Progenitor cell of endocrine pancreas (in vitro differentiated cells): ENCODE results near the gene LEUTX. TPM values are rescaled to one million over a fixed set of nuclear protein-coding genes. Genes with fewer than 3 reads are reported as not detected.

Experiments
- DNase-seq: peaks from one replicate; pipeline ENCODE4 v3.0.0; 2021; ENCODE audit warnings: low spot score; ENCODE audit not compliant: unreplicated experiment
- H3K27ac Mint-ChIP-seq: 2 replicates; pipeline ENCODE4 v1.8.0; 2021; ENCODE audit warnings: mild to moderate bottlenecking, moderate library complexity, mixed read lengths
- H3K27me3 Mint-ChIP-seq: 2 replicates; pipeline ENCODE4 v1.8.0; 2021; ENCODE audit warnings: mixed read lengths
- H3K36me3 Mint-ChIP-seq: 2 replicates; pipeline ENCODE4 v1.8.0; 2022; ENCODE audit warnings: mixed read lengths; ENCODE audit not compliant: insufficient read depth
- H3K4me1 Mint-ChIP-seq: 2 replicates; pipeline ENCODE4 v1.8.0; 2021; ENCODE audit warnings: low read depth, mixed read lengths
- H3K4me3 Mint-ChIP-seq: 2 replicates; pipeline ENCODE4 v1.8.0; 2021; ENCODE audit warnings: low read depth, mild to moderate bottlenecking, moderate library complexity, mixed read lengths
- H3K9me3 Mint-ChIP-seq: 2 replicates; pipeline ENCODE4 v1.8.0; 2021; ENCODE audit warnings: low read depth, mixed read lengths
- total RNA-seq: library from RNA; stranded (reverse); gene quantifications from 2 replicates; pipeline ENCODE4 v1.2.1, GENCODE V29; 2021
- TF ChIP-seq, protein P1 (sequence below): fragments of 200-600 bp; sonication (generic); IDR thresholded peaks from one replicate; pipeline ENCODE4 v1.5.0; 2021; ENCODE audit warnings: antibody characterized with exemption, mild to moderate bottlenecking; ENCODE audit not compliant: unreplicated experiment

The LEUTX gene
- total RNA-seq, 1 donor from 2014 or later: not detected

DNA sequence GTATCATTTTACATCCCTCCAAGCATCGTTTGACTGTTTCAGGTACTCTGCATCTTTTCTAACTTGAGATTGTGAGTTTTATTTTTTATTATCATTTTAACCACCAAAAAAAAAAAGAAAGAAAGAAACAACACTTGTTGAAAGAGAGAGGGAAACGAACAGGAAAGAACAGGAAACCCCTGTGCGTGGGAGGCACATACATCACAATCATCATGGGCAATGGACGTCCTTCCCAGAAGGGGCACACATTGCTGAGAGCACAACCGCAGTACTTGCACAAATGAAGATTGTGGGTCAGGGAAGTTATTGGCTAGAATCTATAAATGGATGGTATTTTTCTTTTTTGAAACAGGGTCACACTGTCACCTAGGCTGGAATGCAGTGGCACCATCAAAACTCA is 42.6 kb upstream of the LEUTX start:
- H3K4me3 Mint-ChIP-seq: no peak overlapping the region

DNA sequence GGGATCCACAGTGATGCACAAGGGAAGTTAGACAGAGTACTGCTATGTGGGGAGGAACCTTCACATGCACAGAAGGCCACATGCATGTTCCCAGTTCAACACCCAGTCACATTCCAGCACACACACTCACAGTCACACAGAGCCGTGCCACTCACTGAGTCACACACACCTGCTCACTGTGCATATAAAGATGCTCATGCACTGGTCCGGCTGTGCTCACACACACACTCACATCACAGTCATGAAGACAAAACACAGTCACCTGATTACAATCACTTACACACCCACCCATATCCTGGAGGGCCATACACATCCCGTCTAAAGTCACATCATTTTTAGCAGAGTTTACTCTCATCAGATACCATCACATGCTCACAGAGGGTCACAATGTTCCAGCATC is 41.3 kb upstream of the LEUTX start:
- Mint-ChIP-seq H3K4me1 (peaks cover 4% of the 10 kb centered on the region), H3K36me3 (no peaks in the 10 kb centered on the region), H3K4me3 (no peak overlapping the region), H3K27ac (no peak overlapping the region), H3K27me3 (peaks cover 60% of the 10 kb centered on the region), H3K9me3 (no peaks in the 10 kb centered on the region)
- no peak for DNase-seq
- TF ChIP-seq, protein P1, sequence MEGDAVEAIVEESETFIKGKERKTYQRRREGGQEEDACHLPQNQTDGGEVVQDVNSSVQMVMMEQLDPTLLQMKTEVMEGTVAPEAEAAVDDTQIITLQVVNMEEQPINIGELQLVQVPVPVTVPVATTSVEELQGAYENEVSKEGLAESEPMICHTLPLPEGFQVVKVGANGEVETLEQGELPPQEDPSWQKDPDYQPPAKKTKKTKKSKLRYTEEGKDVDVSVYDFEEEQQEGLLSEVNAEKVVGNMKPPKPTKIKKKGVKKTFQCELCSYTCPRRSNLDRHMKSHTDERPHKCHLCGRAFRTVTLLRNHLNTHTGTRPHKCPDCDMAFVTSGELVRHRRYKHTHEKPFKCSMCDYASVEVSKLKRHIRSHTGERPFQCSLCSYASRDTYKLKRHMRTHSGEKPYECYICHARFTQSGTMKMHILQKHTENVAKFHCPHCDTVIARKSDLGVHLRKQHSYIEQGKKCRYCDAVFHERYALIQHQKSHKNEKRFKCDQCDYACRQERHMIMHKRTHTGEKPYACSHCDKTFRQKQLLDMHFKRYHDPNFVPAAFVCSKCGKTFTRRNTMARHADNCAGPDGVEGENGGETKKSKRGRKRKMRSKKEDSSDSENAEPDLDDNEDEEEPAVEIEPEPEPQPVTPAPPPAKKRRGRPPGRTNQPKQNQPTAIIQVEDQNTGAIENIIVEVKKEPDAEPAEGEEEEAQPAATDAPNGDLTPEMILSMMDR: no peak

More for the DNA sequence above, 42.6 kb upstream of the LEUTX start:
- TF ChIP-seq, protein P1: no peak
- no peaks in the 10 kb centered on the region for H3K36me3 Mint-ChIP-seq
- no peaks in the 10 kb centered on the region for H3K4me1 Mint-ChIP-seq
- H3K27me3 Mint-ChIP-seq: peaks cover 61% of the 10 kb centered on the region
- H3K9me3 Mint-ChIP-seq: no peaks in the 10 kb centered on the region
- no peak for DNase-seq
- no peak overlapping the region for H3K27ac Mint-ChIP-seq

DNA sequence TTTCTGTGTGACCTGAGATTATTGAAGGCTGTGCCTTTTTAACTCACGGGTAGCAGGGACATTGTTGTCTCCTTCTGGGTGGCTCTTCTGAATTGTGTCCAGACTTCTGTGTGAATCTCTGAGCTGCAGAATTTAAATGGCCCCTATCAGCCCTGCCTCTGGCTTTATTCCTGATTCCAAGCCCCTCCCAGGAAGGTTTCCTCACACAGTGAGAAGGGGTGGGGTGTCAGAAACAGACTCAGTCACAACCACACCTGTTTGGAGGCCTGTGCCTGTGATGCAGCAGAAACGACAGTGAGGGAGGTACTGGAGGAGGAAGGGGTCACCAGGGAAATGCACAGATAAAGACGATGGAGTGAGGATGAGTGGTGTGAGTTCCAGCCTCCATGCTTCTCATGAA is 40.8 kb upstream of the LEUTX start, which contains the start of gene CLC:
TSS of gene CLC (minus strand) at position 139 of the 400 bp plus-strand sequence. CDS start at position 62, 77 bp downstream.
- TF ChIP-seq, protein P1: no peak
- Mint-ChIP-seq H3K27ac (no peak within 1 kb of the TSS), H3K4me3 (no peak within 1 kb of the TSS), H3K4me1 (peaks cover 4% of the 10 kb centered on the region), H3K36me3 (no peaks in the 10 kb centered on the region), H3K9me3 (no peaks in the 10 kb centered on the region), H3K27me3 (peaks cover 66% of the 10 kb centered on the region)
- no peak for DNase-seq

DNA sequence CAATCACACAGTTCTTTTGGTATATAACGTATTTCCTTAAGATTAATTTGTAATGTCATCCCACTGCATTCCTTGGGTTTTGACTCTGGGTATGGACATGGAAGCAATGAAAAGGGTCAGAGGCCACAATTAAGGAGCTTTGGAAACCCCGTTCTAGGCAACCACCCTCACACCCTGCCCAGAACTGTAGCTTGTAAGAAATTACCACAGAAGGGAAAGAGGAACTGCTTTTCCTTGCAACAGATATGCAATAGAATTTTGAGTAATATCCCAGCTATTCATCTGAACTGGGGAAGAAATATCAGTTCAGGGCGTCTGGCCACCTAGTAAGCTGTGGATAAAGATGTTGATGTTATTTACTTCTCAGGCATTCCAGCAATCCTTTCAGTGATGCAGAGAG is 39.8 kb upstream of the LEUTX start:
- no peaks in the 10 kb centered on the region for H3K9me3 Mint-ChIP-seq
- H3K27ac Mint-ChIP-seq: no peak overlapping the region
- TF ChIP-seq, protein P1: no peak
- no peak for DNase-seq
- no peaks in the 10 kb centered on the region for H3K36me3 Mint-ChIP-seq
- no peak overlapping the region for H3K4me3 Mint-ChIP-seq
- peaks cover 4% of the 10 kb centered on the region for H3K4me1 Mint-ChIP-seq
- peaks cover 71% of the 10 kb centered on the region for H3K27me3 Mint-ChIP-seq

DNA sequence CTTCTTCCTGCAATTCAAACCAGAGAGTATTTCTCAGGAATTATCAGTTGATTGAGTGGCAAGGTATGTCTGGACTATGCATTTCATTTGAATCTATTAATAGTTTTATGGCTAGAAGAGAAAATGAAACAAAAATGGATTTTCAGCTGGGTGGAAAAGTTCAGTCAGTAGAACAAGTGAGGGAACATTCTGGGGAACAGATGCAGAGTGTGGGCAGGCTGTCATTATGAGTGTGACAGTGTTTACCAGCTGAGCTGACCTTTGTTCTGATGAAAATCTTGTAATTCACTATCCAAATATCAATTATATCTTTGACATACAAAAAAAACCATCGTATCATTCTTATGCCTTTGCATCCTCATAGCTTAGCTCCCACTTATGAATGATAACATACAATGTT is 38.3 kb upstream of the LEUTX start:
- TF ChIP-seq, protein P1: no peak
- DNase-seq: no peak
- H3K27me3 Mint-ChIP-seq: peaks cover 74% of the 10 kb centered on the region
- H3K4me1 Mint-ChIP-seq: peaks cover 4% of the 10 kb centered on the region
- no peaks in the 10 kb centered on the region for H3K36me3 Mint-ChIP-seq
- H3K4me3 Mint-ChIP-seq: no peak overlapping the region
- H3K9me3 Mint-ChIP-seq: no peaks in the 10 kb centered on the region
- no peak overlapping the region for H3K27ac Mint-ChIP-seq
